Tibial artery (tissue), 4 donors: Measurements from ENCODE around the gene ADRA2B.
"Not testable (repeated sequence)": the region's sequence is repeated elsewhere in the genome, so short reads cannot be mapped to it uniquely, and the experiment has no call there.

Experiments used
- DNase-seq, 2 donors: peaks; one replicate each; pipeline ENCODE4 v3.0.0-alpha.2; 2019
- H3K27ac ChIP-seq, 2 donors: fragments of 200-600 bp; sonication (generic) in 1 of 2; 1 replicate in 1 of 2; 2 replicates in 1 of 2; pipeline ENCODE4 v1.5.1; 2018 to 2019; ENCODE audit warnings: mild to moderate bottlenecking in 1 of 2
- H3K27me3 ChIP-seq, 2 donors: fragments of 200-600 bp; sonication (generic) in 1 of 2; one replicate each; pipeline versions ENCODE4 v1.5.1 to v1.6.0; 2016 to 2019
- H3K36me3 ChIP-seq, 3 donors: fragments of 200-600 bp; sonication (generic) in 2 of 3; one replicate each; pipeline ENCODE4 v1.5.1; 2016 to 2019; ENCODE audit warnings: mild to moderate bottlenecking in 2 of 3
- H3K4me1 ChIP-seq, 4 donors: fragments of 200-600 bp; sonication (generic) in 2 of 4; 1 replicate in 3 of 4; 2 replicates in 1 of 4; pipeline ENCODE4 v1.5.1; 2016 to 2019
- H3K4me3 ChIP-seq, 2 donors: fragments of 200-600 bp; sonication (generic) in 1 of 2; 1 replicate in 1 of 2; 2 replicates in 1 of 2; pipeline ENCODE4 v1.5.1; 2018 to 2019; ENCODE audit warnings: mild to moderate bottlenecking in 2 of 2
- H3K9me3 ChIP-seq, 3 donors: fragments of 200-600 bp; sonication (generic) in 1 of 3; one replicate each; pipeline ENCODE4 v1.5.1; 2016 to 2019
- CTCF ChIP-seq, 2 experiments: fragments of 200-600 bp in 1 of 2; fragments of 450-650 bp in 1 of 2; IDR thresholded peaks; one replicate each; pipeline ENCODE4 v1.5.1; 2017 to 2019; ENCODE audit warnings: antibody characterized with exemption in 2 of 2, mild to moderate bottlenecking in 1 of 2, moderate library complexity in 1 of 2
- intact Hi-C: fragments of 100-400 bp; cut with DNase I; formaldehyde crosslinking; loops from one replicate; pipeline ENCODE4 v1.15.0; 2023; ENCODE audit warnings: low total_unique reads

ADRA2B gene

GRCh38 chr2:96116424-96116878 is at the start of gene ADRA2B:
Gene ADRA2B (minus strand): TSS chr2:96116571. CDS start chr2:96116149, 422 bp downstream.
- Histone ChIP-seq H3K9me3 (no peaks in the 10 kb centered on the region), H3K4me1 (peaks cover 0 to 21% (median 12%) of the 10 kb centered on the region in 4 donors), H3K4me3 (peak within 1 kb of the TSS; percentile 41 to 53), H3K36me3 (no peaks in the 10 kb centered on the region), H3K27me3 (peaks cover 0 to 70% of the 10 kb centered on the region in 2 donors), H3K27ac (peak within 1 kb of the TSS in 1 of 2 donors; percentile 2)
- DNase-seq = no peak
- no peak for TF ChIP-seq CTCF (IDR thresholded peaks at IDR 0.05)
- intact Hi-C loops = loop anchor here (10.0 kb wide), 1 partner anchor 92 kb away; no protein-coding TSS in a partner anchor

- H3K9me3 ChIP-seq = peaks cover 0 to 3% (median 0%) of the 10 kb centered on the region in 3 donors
- no peaks in the 10 kb centered on the region for H3K4me1 ChIP-seq
- no peak overlapping the region for H3K4me3 ChIP-seq
- H3K27me3 ChIP-seq = peaks cover 0 to 23% of the 10 kb centered on the region in 2 donors
- DNase-seq = no peak
- H3K27ac ChIP-seq = no peak overlapping the region
- H3K36me3 ChIP-seq = no peaks in the 10 kb centered on the region
- TF ChIP-seq CTCF (IDR thresholded peaks at IDR 0.05) = no peak
- intact Hi-C loops = no loop called here
Observed at GRCh38 chr2:96164459-96165184, 48.3 kb upstream of the ADRA2B start.

- H3K9me3 ChIP-seq = no peaks in the 10 kb centered on the region
- intact Hi-C loops = no loop called here
- no peak overlapping the region for H3K4me3 ChIP-seq
- TF ChIP-seq CTCF (IDR thresholded peaks at IDR 0.05) = no peak
- no peaks in the 10 kb centered on the region for H3K36me3 ChIP-seq
- H3K4me1 ChIP-seq = no peaks in the 10 kb centered on the region
- no peak overlapping the region for H3K27ac ChIP-seq
- H3K27me3 ChIP-seq = peaks cover 0 to 23% of the 10 kb centered on the region in 2 donors
- DNase-seq = no peak
Observed at GRCh38 chr2:96163768-96164429, 47.5 kb upstream of the ADRA2B start.

GRCh38 chr2:96163415-96163767 is 47.0 kb upstream of the ADRA2B start:
- H3K9me3 ChIP-seq = no peaks in the 10 kb centered on the region
- intact Hi-C loops = no loop called here
- H3K4me3 ChIP-seq = no peak overlapping the region
- no peak for TF ChIP-seq CTCF (IDR thresholded peaks at IDR 0.05)
- no peaks in the 10 kb centered on the region for H3K4me1 ChIP-seq
- no peak overlapping the region for H3K27ac ChIP-seq
- H3K27me3 ChIP-seq = peaks cover 0 to 23% of the 10 kb centered on the region in 2 donors
- no peaks in the 10 kb centered on the region for H3K36me3 ChIP-seq
- DNase-seq = no peak

GRCh38 chr2:96161898-96162297 is 45.5 kb upstream of the ADRA2B start:
- TF ChIP-seq CTCF (IDR thresholded peaks at IDR 0.05) = no peak
- Histone ChIP-seq H3K4me3 (no peak overlapping the region), H3K9me3 (no peaks in the 10 kb centered on the region), H3K4me1 (no peaks in the 10 kb centered on the region), H3K36me3 (no peaks in the 10 kb centered on the region), H3K27me3 (peaks cover 0 to 35% of the 10 kb centered on the region in 2 donors), H3K27ac (no peak overlapping the region)
- no peak for DNase-seq
- intact Hi-C loops = no loop called here

GRCh38 chr2:96160366-96160765 is 44.0 kb upstream of the ADRA2B start:
- H3K27ac ChIP-seq, H3K4me1 ChIP-seq, DNase-seq, intact Hi-C loops, H3K9me3 ChIP-seq, H3K36me3 ChIP-seq, H3K4me3 ChIP-seq: not testable (repeated sequence)
- peaks cover 0 to 43% of the 10 kb centered on the region in 2 donors for H3K27me3 ChIP-seq
